Measurements from ENCODE around the gene AQR.

AQR gene

GRCh38 chr15:34802371-34802770 is 167.2 kb downstream of the AQR start:
- Mint-ChIP-seq H3K4me3 (no peak overlapping the region), H3K9me3 (no peaks in the 10 kb centered on the region), H3K36me3 (ENCODE audit: insufficient read depth) (no peaks in the 10 kb centered on the region), H3K4me1 (no peaks in the 10 kb centered on the region), H3K27me3 (peaks cover 64% of the 10 kb centered on the region), H3K27ac (ENCODE audit: low read depth) (no peak overlapping the region)
- no peak for DNase-seq (ENCODE audit: low spot score in 2 of 2)
- ATAC-seq (replicated peaks; ENCODE audit: extremely low read depth, poor library complexity, severe bottlenecking) = no peak

Data from central memory CD8-positive, alpha-beta T cell (primary cell).